C4-2B (cell line): ENCODE measurements around the gene PIP4K2B.

Experiments used
- H3K27ac ChIP-seq: fragments of 450-650 bp; 2 replicates; pipeline ENCODE4 v1.5.1; 2017
- ZFX ChIP-seq: fragments of 450-650 bp; IDR thresholded peaks from 2 replicates; pipeline ENCODE4 v1.6.1; 2017
- TF ChIP-seq, protein P1 (sequence below): fragments of 450-650 bp; conservative IDR thresholded peaks from 2 replicates; pipeline ENCODE4 v1.5.1; 2017; ENCODE audit warnings: mild to moderate bottlenecking

The PIP4K2B gene

DNA sequence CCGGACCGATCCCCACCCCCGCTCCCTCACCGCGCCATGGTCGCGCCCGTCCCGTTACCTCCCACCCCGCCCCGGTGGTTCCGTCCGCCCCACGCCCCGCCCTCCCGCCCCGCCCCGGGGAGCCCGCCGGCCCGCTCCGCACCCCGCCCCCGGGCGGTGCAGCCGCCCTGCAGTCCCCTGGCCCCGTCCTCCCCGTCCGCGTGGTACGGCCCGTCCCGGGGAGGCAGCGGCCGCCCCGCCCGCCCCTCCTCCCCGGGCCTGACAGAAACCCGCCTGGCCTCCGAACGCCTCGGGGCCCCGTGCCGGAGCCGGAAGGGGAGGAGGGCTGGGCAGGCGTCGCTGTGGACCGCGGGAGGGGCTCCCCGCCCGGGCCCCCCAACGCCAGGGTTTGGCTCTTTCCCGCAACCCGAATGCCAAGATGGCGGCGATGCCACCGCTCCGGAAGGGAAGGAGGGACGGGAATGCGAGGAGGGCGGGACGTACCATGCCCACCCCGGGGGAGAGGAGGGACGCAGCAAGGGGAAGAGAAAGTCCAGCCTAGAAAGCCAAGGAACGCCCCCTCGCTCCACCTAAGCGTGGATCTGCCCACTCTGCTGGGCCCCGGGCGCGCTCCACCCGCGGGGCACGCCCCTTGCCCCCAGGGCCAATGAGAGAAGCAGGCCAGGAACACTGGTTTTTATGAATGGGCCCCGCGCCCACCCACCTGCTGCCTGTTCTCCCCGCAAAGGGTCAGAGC lies at the start of gene PIP4K2B:
TSS of gene PIP4K2B (minus strand) at position 56 of the 736 bp plus-strand sequence. CDS start 132 bp downstream, outside the sequence.
- TF ChIP-seq, protein P1, sequence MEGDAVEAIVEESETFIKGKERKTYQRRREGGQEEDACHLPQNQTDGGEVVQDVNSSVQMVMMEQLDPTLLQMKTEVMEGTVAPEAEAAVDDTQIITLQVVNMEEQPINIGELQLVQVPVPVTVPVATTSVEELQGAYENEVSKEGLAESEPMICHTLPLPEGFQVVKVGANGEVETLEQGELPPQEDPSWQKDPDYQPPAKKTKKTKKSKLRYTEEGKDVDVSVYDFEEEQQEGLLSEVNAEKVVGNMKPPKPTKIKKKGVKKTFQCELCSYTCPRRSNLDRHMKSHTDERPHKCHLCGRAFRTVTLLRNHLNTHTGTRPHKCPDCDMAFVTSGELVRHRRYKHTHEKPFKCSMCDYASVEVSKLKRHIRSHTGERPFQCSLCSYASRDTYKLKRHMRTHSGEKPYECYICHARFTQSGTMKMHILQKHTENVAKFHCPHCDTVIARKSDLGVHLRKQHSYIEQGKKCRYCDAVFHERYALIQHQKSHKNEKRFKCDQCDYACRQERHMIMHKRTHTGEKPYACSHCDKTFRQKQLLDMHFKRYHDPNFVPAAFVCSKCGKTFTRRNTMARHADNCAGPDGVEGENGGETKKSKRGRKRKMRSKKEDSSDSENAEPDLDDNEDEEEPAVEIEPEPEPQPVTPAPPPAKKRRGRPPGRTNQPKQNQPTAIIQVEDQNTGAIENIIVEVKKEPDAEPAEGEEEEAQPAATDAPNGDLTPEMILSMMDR, result no peak
- TF ChIP-seq ZFX, result no peak
- H3K27ac ChIP-seq, result peak within 1 kb of the TSS; percentile 94

- no peak overlapping the region for H3K27ac ChIP-seq
- TF ChIP-seq, protein P1, result no peak
- no peak for TF ChIP-seq ZFX
These were observed 49.2 kb upstream of the PIP4K2B start for GRCh38 chr17:38848557-38848891.

DNA sequence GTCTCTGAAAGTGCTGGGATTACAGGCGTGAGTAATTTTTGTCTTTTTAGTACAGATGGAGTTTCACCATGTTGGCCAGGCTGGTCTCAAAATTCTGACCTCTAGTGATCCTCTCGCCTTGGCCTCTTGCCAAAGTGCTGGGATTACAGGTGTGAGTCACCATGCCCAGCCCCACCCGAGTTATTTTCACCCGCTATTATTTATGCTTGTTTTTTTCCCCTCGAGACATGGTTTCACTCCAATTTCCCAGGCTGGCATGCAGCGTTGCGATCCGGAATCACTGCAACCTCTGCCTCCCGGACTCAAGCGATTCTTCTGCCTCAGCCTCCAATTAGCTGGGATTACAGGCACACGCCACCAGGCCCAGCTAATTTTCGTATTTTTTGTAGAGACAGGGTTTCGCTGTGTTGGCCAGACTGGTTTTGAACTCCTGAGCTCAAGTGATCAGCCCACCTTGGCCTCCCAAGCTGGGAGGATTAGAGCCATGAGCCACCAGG lies 45.0 kb upstream of the PIP4K2B start:
- no peak for TF ChIP-seq ZFX
- TF ChIP-seq, protein P1, result no peak
- H3K27ac ChIP-seq, result no peak overlapping the region

GRCh38 chr17:38825762-38826247 lies 26.4 kb upstream of the PIP4K2B start:
- TF ChIP-seq, protein P1, result no peak
- no peak for TF ChIP-seq ZFX
- peak overlapping the region; percentile 93 for H3K27ac ChIP-seq

DNA sequence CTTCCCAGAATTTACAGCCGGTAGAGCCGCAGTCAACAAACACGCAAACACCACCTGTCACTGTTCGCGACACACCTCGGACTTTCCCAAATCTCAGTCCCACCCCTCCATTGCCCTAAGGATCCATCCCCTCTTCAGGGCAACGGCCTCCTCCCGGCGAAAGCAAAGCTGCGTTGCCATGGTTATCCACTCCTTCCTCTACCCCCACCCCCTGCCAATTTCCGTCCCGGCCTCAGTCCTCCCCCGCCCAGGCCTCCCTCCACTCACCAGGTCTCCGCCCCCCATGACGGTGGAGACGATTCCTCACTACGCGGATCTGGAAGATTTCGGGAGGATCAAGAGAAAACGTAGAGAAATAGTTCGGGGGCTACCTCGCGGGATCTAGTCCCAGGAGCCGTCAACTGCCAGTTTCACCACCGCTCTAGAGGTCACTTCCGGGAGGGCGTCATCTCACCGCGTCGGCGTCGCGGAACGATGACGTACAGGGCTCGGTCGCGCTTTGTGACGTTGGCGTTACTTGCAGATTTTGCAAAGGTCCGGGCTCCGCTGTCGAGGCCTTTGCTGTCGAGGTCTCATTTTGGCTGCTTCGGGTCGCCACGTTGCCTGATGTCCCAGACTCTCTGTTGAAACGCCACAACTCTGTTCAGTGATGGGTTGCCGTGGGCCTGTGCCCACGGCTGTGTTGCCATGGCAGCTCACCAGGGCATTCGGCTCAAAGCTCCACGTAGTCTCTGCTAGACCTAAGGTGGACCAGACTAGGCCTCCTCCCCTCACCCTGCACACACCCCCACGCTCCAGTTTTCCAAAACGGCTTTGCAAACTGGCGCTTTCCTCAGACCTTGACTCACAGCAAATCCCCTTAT lies 25.8 kb upstream of the PIP4K2B start, which contains the start of gene CWC25:
TSS of gene CWC25 (minus strand) at position 423 of the 863 bp plus-strand sequence. CDS start at position 285, 138 bp downstream.
- TF ChIP-seq ZFX, result peak; percentile 96
- TF ChIP-seq, protein P1, result no peak
- H3K27ac ChIP-seq, result peak within 1 kb of the TSS; percentile 93

GRCh38 chr17:38815576-38816193 lies 16.3 kb upstream of the PIP4K2B start:
- TF ChIP-seq, protein P1, result no peak
- TF ChIP-seq ZFX, result no peak
- no peak overlapping the region for H3K27ac ChIP-seq
